ENCODE data around the gene MYO7B. TPM values are rescaled to one million over a fixed set of nuclear protein-coding genes. Genes with fewer than 3 reads are reported as not detected.

Gene MYO7B
- total RNA-seq, 6 experiments from 2014 or later: 0.74 to 1.3 (median 0.98) TPM

- no peak overlapping the region for H3K4me3 Mint-ChIP-seq
- no peak for TF ChIP-seq CTCF (IDR thresholded peaks at IDR 0.05)
- H3K27ac Mint-ChIP-seq: no peak overlapping the region
- H3K4me1 Mint-ChIP-seq (ENCODE audit: low read depth): no peaks in the 10 kb centered on the region
- no peak for DNase-seq
- H3K9me3 Mint-ChIP-seq: no peaks in the 10 kb centered on the region
- H3K36me3 Mint-ChIP-seq (ENCODE audit: low read depth): no peaks in the 10 kb centered on the region
- peaks cover 22% of the 10 kb centered on the region for H3K27me3 Mint-ChIP-seq (ENCODE audit: insufficient read depth)
These were observed 47.7 kb downstream of the MYO7B start for GRCh38 chr2:127582863-127583861.

DNA sequence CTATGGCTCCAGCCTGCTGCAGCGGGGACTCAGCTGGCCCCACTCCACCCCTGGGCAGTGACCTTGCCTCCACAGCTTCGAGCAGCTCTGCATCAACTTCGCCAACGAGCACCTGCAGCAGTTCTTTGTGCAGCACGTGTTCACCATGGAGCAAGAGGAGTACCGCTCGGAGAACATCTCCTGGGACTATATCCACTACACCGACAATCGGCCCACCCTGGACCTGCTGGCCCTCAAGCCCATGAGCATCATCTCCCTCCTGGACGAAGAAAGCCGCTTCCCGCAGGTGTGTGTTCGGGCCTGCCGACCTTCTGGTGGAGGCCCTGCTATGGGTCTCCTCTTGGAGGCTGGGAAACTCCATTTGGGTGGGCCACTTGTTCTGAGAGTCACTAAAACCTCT lies 48.6 kb downstream of the MYO7B start:
- Mint-ChIP-seq H3K27ac (no peak overlapping the region), H3K9me3 (no peaks in the 10 kb centered on the region), H3K36me3 (ENCODE audit: low read depth) (no peaks in the 10 kb centered on the region), H3K4me3 (no peak overlapping the region), H3K4me1 (ENCODE audit: low read depth) (no peaks in the 10 kb centered on the region), H3K27me3 (ENCODE audit: insufficient read depth) (peaks cover 21% of the 10 kb centered on the region)
- DNase-seq: no peak
- TF ChIP-seq CTCF (IDR thresholded peaks at IDR 0.05): no peak

GRCh38 chr2:127584516-127585033 lies 49.1 kb downstream of the MYO7B start:
- no peaks in the 10 kb centered on the region for H3K4me1 Mint-ChIP-seq (ENCODE audit: low read depth)

GRCh38 chr2:127585270-127585807 lies 49.9 kb downstream of the MYO7B start:
- Mint-ChIP-seq H3K27ac (no peak overlapping the region), H3K4me1 (ENCODE audit: low read depth) (no peaks in the 10 kb centered on the region), H3K36me3 (ENCODE audit: low read depth) (no peaks in the 10 kb centered on the region), H3K9me3 (no peaks in the 10 kb centered on the region), H3K4me3 (no peak overlapping the region), H3K27me3 (ENCODE audit: insufficient read depth) (peaks cover 17% of the 10 kb centered on the region)
- no peak for DNase-seq
- no peak for TF ChIP-seq CTCF (IDR thresholded peaks at IDR 0.05)

More at GRCh38 chr2:127584516-127585033, 49.1 kb downstream of the MYO7B start:
- Mint-ChIP-seq H3K9me3 (no peaks in the 10 kb centered on the region), H3K36me3 (ENCODE audit: low read depth) (no peaks in the 10 kb centered on the region), H3K27me3 (ENCODE audit: insufficient read depth) (peaks cover 19% of the 10 kb centered on the region), H3K27ac (no peak overlapping the region), H3K4me3 (no peak overlapping the region)
- no peak for DNase-seq
- TF ChIP-seq CTCF (IDR thresholded peaks at IDR 0.05): no peak

DNA sequence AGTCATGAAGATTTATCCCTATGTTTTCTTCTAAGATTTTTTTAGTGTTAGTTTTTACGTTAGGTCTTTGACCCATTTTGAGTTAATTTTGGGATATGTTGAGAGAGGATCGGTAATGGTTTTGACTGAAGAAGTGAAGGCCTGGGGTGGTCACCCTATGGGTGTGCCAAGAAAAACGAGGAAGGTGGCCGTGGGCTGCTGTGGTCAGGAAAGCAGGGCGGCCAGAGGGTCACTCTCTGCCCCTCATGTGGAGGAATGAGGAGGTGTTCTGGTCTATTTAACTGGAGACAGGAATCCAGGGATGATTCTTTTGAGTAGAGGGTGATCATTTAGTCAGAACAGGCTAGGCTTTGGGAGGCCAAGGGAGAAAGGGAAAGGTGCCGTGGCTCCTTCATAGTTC lies 50.7 kb downstream of the MYO7B start:
- TF ChIP-seq CTCF (IDR thresholded peaks at IDR 0.05): no peak
- Mint-ChIP-seq H3K27ac (no peak overlapping the region), H3K36me3 (ENCODE audit: low read depth) (no peaks in the 10 kb centered on the region), H3K9me3 (no peaks in the 10 kb centered on the region), H3K27me3 (ENCODE audit: insufficient read depth) (peaks cover 15% of the 10 kb centered on the region), H3K4me3 (no peak overlapping the region), H3K4me1 (ENCODE audit: low read depth) (no peaks in the 10 kb centered on the region)
- DNase-seq: no peak

All from HFFc6 (cell line).